Caco-2 (cell line): Measurements from ENCODE around the gene LTBP3. TPM values are rescaled to one million over a fixed set of nuclear protein-coding genes. Genes with fewer than 3 reads are reported as not detected.
A peak's percentile ranks its signal among the peaks of the same experiment; 100 is the strongest.

Experiments used
- BruUV-seq: library from RNA; stranded (reverse); fragments of 400-500 nt; replicated peaks from 2 replicates; lab custom pipeline; 2021; lab: Mats Ljungman, UMichigan
- CTCF ChIA-PET: fragments of 300-600 bp; sonication (Branson Sonifier 250); formaldehyde crosslinking; loops from one replicate; lab custom pipeline; 2022; ENCODE audit warnings: antibody characterized with exemption; lab: Charles Lee
- POLR2A ChIA-PET: fragments of 300-600 bp; sonication (Branson Sonifier 250); formaldehyde crosslinking; loops from one replicate; lab custom pipeline; 2022; ENCODE audit warnings: antibody characterized with exemption; lab: Charles Lee
- DNase-seq, 2 experiments: peaks; one replicate each; pipeline versions ENCODE4 v3.0.0 to v3.0.0-alpha.2; 2020 to 2022
- H3K27me3 ChIP-seq: replicated peaks from 2 replicates; pipeline ENCODE4 v1.6.0; 2011; ENCODE audit warnings: low read length; ENCODE audit not compliant: control insufficient read depth, insufficient read depth
- H3K36me3 ChIP-seq: 2 replicates; pipeline ENCODE4 v1.5.1; 2011; ENCODE audit warnings: low read length; ENCODE audit not compliant: control insufficient read depth, insufficient read depth
- H3K4me1 ChIP-seq: fragments of 250-450 bp; sonication (Bioruptor Pico); 2 replicates; pipeline ENCODE4 v1.5.1; 2020; ENCODE audit warnings: mild to moderate bottlenecking
- H3K4me3 ChIP-seq: 2 replicates; pipeline ENCODE4 v1.5.1; 2011; ENCODE audit warnings: low read depth, mild to moderate bottlenecking, control low read depth, low read length
- H3K9me3 ChIP-seq: fragments of 250-450 bp; sonication (Bioruptor Pico); 2 replicates; pipeline ENCODE4 v1.5.1; 2020; ENCODE audit warnings: mild to moderate bottlenecking, moderate library complexity
- H3K27ac Mint-ChIP-seq: one replicate; pipeline ENCODE4 v1.8.0; 2022; ENCODE audit warnings: mixed read lengths; ENCODE audit not compliant: unreplicated experiment
- H3K27me3 Mint-ChIP-seq: one replicate; pipeline ENCODE4 v1.8.0; 2022; ENCODE audit warnings: mixed read lengths; ENCODE audit not compliant: insufficient read depth, unreplicated experiment
- H3K36me3 Mint-ChIP-seq: one replicate; pipeline ENCODE4 v1.8.0; 2022; ENCODE audit warnings: mild to moderate bottlenecking, mixed read lengths; ENCODE audit not compliant: insufficient read depth, unreplicated experiment
- H3K4me1 Mint-ChIP-seq: one replicate; pipeline ENCODE4 v1.8.0; 2022; ENCODE audit warnings: low read depth, mixed read lengths; ENCODE audit not compliant: unreplicated experiment
- H3K4me3 Mint-ChIP-seq: one replicate; pipeline ENCODE4 v1.8.0; 2022; ENCODE audit warnings: mild to moderate bottlenecking, moderate library complexity, mixed read lengths; ENCODE audit not compliant: unreplicated experiment
- H3K9me3 Mint-ChIP-seq: one replicate; pipeline ENCODE4 v1.8.0; 2022; ENCODE audit warnings: mixed read lengths; ENCODE audit not compliant: unreplicated experiment
- intact Hi-C: fragments of 100-400 bp; cut with micrococcal nuclease; formaldehyde crosslinking; loops from one replicate; pipeline ENCODE4 v1.10.0; 2022; ENCODE audit not compliant: unreplicated experiment
- total RNA-seq: library from RNA; stranded (reverse); gene quantifications from 2 replicates; pipeline ENCODE4 v1.2.3, GENCODE V29; 2022
- TF ChIP-seq, protein P1 (sequence below), 2 experiments: fragments of 200-600 bp in 1 of 2; IDR thresholded peaks; 1 replicate in 1 of 2; 2 replicates in 1 of 2; pipeline versions ENCODE4 v1.5.1 to v1.8.0; 2011 to 2022; ENCODE audit warnings: antibody characterized with exemption in 1 of 2, control low read depth in 1 of 2, inconsistent platforms in 1 of 2, low read depth in 1 of 2, low read length in 1 of 2, mild to moderate bottlenecking in 1 of 2, moderate library complexity in 1 of 2; ENCODE audit not compliant: insufficient read depth in 1 of 2, severe bottlenecking in 1 of 2, unreplicated experiment in 1 of 2

Gene LTBP3
- total RNA-seq, 1 experiment from 2014 or later, result 91.2 TPM

DNA sequence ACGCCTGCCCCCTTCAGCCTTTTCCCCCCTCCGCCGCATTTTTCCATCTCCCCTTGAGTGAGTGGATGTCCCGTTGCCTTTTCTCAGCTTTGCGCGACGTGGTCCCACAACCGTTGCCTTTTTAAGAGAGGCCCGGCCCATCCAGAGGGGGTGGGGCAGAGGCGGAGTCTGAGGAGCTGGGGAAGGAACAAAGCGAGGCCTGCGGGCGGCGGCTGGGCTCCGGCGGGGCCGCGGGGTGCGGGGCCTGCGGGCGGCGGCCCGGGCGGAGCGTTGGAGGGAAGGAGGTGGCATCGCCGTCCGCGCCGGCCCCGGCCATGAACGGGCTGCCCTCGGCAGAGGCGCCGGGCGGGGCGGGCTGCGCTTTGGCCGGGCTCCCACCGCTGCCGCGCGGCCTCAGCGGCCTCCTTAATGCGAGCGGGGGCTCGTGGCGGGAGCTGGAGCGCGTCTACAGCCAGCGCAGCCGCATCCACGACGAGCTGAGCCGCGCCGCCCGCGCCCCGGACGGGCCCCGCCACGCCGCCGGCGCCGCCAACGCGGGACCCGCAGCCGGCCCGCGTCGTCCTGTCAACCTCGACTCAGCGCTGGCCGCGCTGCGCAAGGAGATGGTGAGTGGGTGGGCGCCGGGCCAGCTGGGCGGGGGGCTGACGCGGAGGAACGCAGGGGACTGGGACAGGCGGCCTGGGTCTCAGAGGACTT lies 14.3 kb upstream of the LTBP3 start, which contains the start of gene FAM89B:
Gene FAM89B (plus strand): TSS at position 183 of the 696 bp plus-strand sequence. CDS start 132 bp downstream, at position 315.
- Mint-ChIP-seq H3K4me1 (peaks cover 25% of the 10 kb centered on the region), H3K27me3 (no peaks in the 10 kb centered on the region), H3K27ac (peak within 1 kb of the TSS; percentile 92), H3K4me3 (peak within 1 kb of the TSS; percentile 98), H3K36me3 (peaks cover 70% of the 10 kb centered on the region), H3K9me3 (no peaks in the 10 kb centered on the region)
- Histone ChIP-seq H3K4me3 (peak within 1 kb of the TSS; percentile 66), H3K27me3 (no peaks in the 10 kb centered on the region), H3K36me3 (no peaks in the 10 kb centered on the region; the same call in none of the 2 replicates), H3K4me1 (peaks cover 41% of the 10 kb centered on the region), H3K9me3 (no peaks in the 10 kb centered on the region)
- ChIA-PET POLR2A (interaction anchor here (0.6 to 1.6 kb wide), 6 partner anchors 14 to 215 kb away, joined by 3 to 4 read pairs (median 3); partner anchors contain the start of genes LTBP3 and MALAT1), CTCF (interaction anchor here (0.5 to 3.5 kb wide), 18 partner anchors 11 to 1087 kb away, joined by 3 to 23 read pairs (median 5); partner anchors contain the start of genes CCDC85B, FIBP, PCNX3 and SCYL1)
- BruUV-seq, result no TSS peak
- TF ChIP-seq, protein P1, sequence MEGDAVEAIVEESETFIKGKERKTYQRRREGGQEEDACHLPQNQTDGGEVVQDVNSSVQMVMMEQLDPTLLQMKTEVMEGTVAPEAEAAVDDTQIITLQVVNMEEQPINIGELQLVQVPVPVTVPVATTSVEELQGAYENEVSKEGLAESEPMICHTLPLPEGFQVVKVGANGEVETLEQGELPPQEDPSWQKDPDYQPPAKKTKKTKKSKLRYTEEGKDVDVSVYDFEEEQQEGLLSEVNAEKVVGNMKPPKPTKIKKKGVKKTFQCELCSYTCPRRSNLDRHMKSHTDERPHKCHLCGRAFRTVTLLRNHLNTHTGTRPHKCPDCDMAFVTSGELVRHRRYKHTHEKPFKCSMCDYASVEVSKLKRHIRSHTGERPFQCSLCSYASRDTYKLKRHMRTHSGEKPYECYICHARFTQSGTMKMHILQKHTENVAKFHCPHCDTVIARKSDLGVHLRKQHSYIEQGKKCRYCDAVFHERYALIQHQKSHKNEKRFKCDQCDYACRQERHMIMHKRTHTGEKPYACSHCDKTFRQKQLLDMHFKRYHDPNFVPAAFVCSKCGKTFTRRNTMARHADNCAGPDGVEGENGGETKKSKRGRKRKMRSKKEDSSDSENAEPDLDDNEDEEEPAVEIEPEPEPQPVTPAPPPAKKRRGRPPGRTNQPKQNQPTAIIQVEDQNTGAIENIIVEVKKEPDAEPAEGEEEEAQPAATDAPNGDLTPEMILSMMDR (IDR thresholded peaks at IDR 0.05; ENCODE audit: insufficient read depth in 1 of 2, low read depth in 1 of 2, low read length in 1 of 2, severe bottlenecking in 1 of 2, unreplicated experiment in 1 of 2), result no peak
- peak; percentile 90 to 91 for DNase-seq
- intact Hi-C loops, result loop anchor here (1.0 kb wide), 1 partner anchor 43 kb away; the partner anchor contains the start of gene PCNX3

DNA sequence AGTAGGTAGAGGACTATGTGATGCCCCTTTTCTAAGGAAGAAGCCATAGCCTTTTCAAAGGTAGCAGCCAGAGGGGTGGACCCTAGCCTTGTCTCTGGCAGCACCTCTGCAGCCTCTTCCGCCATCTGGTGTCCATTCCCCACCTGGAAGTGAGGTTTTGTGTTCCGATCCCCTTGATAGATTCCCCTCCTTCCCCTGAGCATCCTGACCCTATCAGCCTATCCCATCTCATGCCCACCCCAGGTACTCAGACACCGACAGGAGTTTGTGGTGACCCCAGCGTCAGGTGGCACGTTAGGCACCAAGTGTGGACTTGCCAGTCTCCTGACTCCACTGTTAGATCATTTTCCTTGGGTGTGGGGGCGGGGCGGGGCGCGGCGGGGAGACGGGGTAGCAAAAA lies 13.8 kb upstream of the LTBP3 start:
- Histone ChIP-seq H3K9me3 (no peaks in the 10 kb centered on the region), H3K4me1 (peaks cover 41% of the 10 kb centered on the region), H3K4me3 (peak overlapping the region; percentile 66), H3K36me3 (peaks cover under 1% of the 10 kb centered on the region), H3K27me3 (no peaks in the 10 kb centered on the region)
- intact Hi-C loops, result loop anchor here (1.0 to 2.0 kb wide), 3 partner anchors 31 to 49 kb away; partner anchors contain the start of gene PCNX3
- TF ChIP-seq, protein P1 (IDR thresholded peaks at IDR 0.05; ENCODE audit: insufficient read depth in 1 of 2, low read depth in 1 of 2, low read length in 1 of 2, severe bottlenecking in 1 of 2, unreplicated experiment in 1 of 2), result peak; percentile 32 to 54
- H3K27me3 Mint-ChIP-seq, result no peaks in the 10 kb centered on the region
- BruUV-seq, result no TSS peak
- peak overlapping the region; percentile 98 for H3K4me3 Mint-ChIP-seq
- CTCF ChIA-PET, result interaction anchor here (0.8 to 3.5 kb wide), 10 partner anchors 10 to 101 kb away, joined by 3 to 23 read pairs (median 8); no protein-coding TSS in a partner anchor
- no peaks in the 10 kb centered on the region for H3K9me3 Mint-ChIP-seq
- H3K36me3 Mint-ChIP-seq, result peaks cover 70% of the 10 kb centered on the region
- H3K27ac Mint-ChIP-seq, result peak overlapping the region; percentile 92
- H3K4me1 Mint-ChIP-seq, result peaks cover 25% of the 10 kb centered on the region
- POLR2A ChIA-PET, result interaction anchor here (1.0 to 1.6 kb wide), 3 partner anchors 13 to 75 kb away, joined by 3 to 4 read pairs (median 4); partner anchors contain the start of gene LTBP3
- DNase-seq, result peak; percentile 69 to 73

DNA sequence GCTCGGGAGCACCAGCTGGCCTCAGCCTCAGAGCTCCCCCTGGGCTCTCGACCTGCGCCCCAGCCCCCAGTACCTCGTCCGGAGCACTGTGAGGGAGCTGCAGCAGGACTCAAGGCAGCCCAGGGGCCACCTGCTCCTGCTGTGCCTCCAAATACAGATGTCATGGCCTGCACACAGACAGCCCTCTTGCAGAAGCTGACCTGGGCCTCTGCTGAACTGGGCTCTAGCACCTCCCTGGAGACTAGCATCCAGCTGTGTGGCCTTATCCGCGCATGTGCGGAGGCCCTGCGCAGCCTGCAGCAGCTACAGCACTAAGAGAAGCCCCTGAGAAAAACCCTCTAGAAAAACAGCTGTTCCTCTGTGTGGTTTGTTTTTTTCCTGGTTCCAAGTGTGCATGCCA lies 13.3 kb upstream of the LTBP3 start:
- peak in 1 of 2 experiments; percentile 33 for DNase-seq
- Mint-ChIP-seq H3K4me1 (peaks cover 25% of the 10 kb centered on the region), H3K9me3 (no peaks in the 10 kb centered on the region), H3K27me3 (no peaks in the 10 kb centered on the region), H3K27ac (peak overlapping the region; percentile 92), H3K4me3 (peak overlapping the region; percentile 98), H3K36me3 (peaks cover 65% of the 10 kb centered on the region)
- intact Hi-C loops, result loop anchor here (2.0 kb wide), 2 partner anchors 31 to 49 kb away; no protein-coding TSS in a partner anchor
- Histone ChIP-seq H3K36me3 (peaks cover 1% of the 10 kb centered on the region), H3K9me3 (no peaks in the 10 kb centered on the region), H3K4me3 (peak overlapping the region; percentile 99; the same call in 1 of the 2 replicates), H3K4me1 (peaks cover 36% of the 10 kb centered on the region), H3K27me3 (no peaks in the 10 kb centered on the region)
- CTCF ChIA-PET, result interaction anchor here (2.2 to 3.5 kb wide), 3 partner anchors 14 to 30 kb away, joined by 9 to 23 read pairs (median 9); no protein-coding TSS in a partner anchor
- POLR2A ChIA-PET, result interaction anchor here (0.6 to 1.6 kb wide), 2 partner anchors 13 to 431 kb away, joined by 4 to 11 read pairs; partner anchors contain the start of genes BANF1, EIF1AD and LTBP3
- TF ChIP-seq, protein P1 (IDR thresholded peaks at IDR 0.05; ENCODE audit: insufficient read depth in 1 of 2, low read depth in 1 of 2, low read length in 1 of 2, severe bottlenecking in 1 of 2, unreplicated experiment in 1 of 2), result no peak
- BruUV-seq, result no TSS peak
